Lung (tissue), 12 donors: ENCODE results near the gene DPH6. TPM values are rescaled to one million over a fixed set of nuclear protein-coding genes. Genes with fewer than 3 reads are reported as not detected.
"Not testable (repeated sequence)": the region's sequence is repeated elsewhere in the genome, so short reads cannot be mapped to it uniquely, and the experiment has no call there.

ENCODE experiments used
- ATAC-seq: fragments of 200-7000 bp; cut with Tn5 transposase; one replicate; pipeline ENCODE4 v1.9.1; 2020; ENCODE audit warnings: moderate number of reproducible peaks; ENCODE audit not compliant: insufficient read depth, low FRiP score
- DNase-seq, 3 donors: peaks; one replicate each; pipeline ENCODE4 v3.0.0-alpha.2; 2013 to 2017
- H3K27ac ChIP-seq, 2 donors: one replicate each; pipeline ENCODE4 v1.5.1; 2013; ENCODE audit warnings: mild to moderate bottlenecking in 2 of 2, moderate library complexity in 2 of 2, control low read depth in 1 of 2, inconsistent platforms in 1 of 2, low read depth in 1 of 2, low read length in 1 of 2
- H3K27me3 ChIP-seq, 3 donors: one replicate each; pipeline ENCODE4 v1.5.1; 2013; ENCODE audit warnings: low read length in 2 of 3; ENCODE audit not compliant: control insufficient read depth in 3 of 3, insufficient read depth in 3 of 3
- H3K36me3 ChIP-seq, 4 donors: one replicate each; pipeline ENCODE4 v1.5.1; 2013; ENCODE audit warnings: low read length in 4 of 4, mild to moderate bottlenecking in 1 of 4, moderate library complexity in 1 of 4; ENCODE audit not compliant: control insufficient read depth in 4 of 4, insufficient read depth in 4 of 4
- H3K4me1 ChIP-seq, 5 donors: one replicate each; pipeline ENCODE4 v1.5.1; 2013; ENCODE audit warnings: low read length in 5 of 5, mild to moderate bottlenecking in 2 of 5, moderate library complexity in 1 of 5; ENCODE audit not compliant: control insufficient read depth in 5 of 5, insufficient read depth in 5 of 5
- H3K4me3 ChIP-seq: one replicate; pipeline ENCODE4 v1.5.1; 2013; ENCODE audit warnings: mild to moderate bottlenecking, control low read depth, moderate library complexity
- H3K9ac ChIP-seq, 2 donors: one replicate each; pipeline ENCODE4 v1.5.1; 2013; ENCODE audit warnings: low read length in 2 of 2, control low read depth in 1 of 2; ENCODE audit not compliant: insufficient read depth in 1 of 2
- H3K9me3 ChIP-seq, 4 donors: one replicate each; pipeline ENCODE4 v1.5.1; 2013; ENCODE audit warnings: low read length in 3 of 4, mild to moderate bottlenecking in 1 of 4, moderate library complexity in 1 of 4; ENCODE audit not compliant: control insufficient read depth in 4 of 4, insufficient read depth in 3 of 4
- CTCF ChIP-seq: IDR thresholded peaks from 2 replicates; pipeline ENCODE4 v1.5.1; 2012; ENCODE audit warnings: mild to moderate bottlenecking; ENCODE audit errors: control extremely low read depth, extremely low read depth
- WGBS, 2 donors: extraction: QIAGEN DNeasy Blood & Tissue Kit; methylation state at CpG; one replicate each; pipeline ENCODE4 v1.1.7; 2013; 5-methylcytosine and 5-hydroxymethylcytosine counted together
- polyA plus RNA-seq, 2 donors: library from polyadenylated mRNA; stranded (reverse); fragments of 200-250 nt; gene quantifications; one replicate each; pipeline ENCODE4 v1.2.1, GENCODE V29; 2013
- total RNA-seq, 2 donors: library from RNA; depleted of rRNA in 1 of 2; stranded (reverse); fragments of >200 nt in 1 of 2; gene quantifications; one replicate each; pipeline ENCODE4 v1.2.1, GENCODE V29; 2014 to 2021
- donor health status: control.
- donor health status: control.
- donor health status: Bipolar disorder and iron deficiency.
- donor health status: healthy.
- donor health status: DM: yes; HTN: yes; CAD: no.

The DPH6 gene
- total and polyA plus RNA-seq, 4 donors, result 5.5 to 55.1 (median 14.8) TPM

DNA sequence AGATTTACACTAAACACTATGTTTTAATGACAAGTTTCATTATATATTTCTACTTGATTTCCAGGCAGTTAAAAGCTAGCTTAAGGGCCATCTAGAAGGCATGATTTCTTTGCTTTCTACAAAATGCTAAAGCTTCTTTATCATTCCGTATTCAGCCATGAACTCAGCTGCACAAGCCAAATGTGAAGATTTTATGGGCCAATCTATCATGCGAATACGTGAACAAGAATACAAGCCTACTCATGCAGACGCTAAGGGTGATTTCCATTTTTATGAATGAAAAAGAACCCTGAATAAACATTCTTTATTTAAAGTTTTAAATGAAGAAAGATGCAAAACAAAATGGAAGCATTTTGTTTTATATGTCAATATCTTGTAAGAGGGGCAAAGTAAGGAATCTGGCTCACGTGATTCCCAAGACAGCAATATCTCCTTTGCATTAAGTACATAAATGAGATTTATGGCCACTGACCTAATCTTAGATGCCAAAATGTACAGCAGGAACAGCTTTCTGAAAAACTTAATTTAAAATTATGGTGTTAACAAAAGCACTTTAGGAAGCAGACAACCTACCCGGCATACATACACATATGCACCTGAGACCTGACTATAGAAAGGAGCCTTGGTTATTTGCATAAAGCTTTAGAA, 215.8 kb downstream of the DPH6 start:
- 86 to 87% methylated on average over 6 of the region's 6 CpGs for WGBS, 2 donors

DNA sequence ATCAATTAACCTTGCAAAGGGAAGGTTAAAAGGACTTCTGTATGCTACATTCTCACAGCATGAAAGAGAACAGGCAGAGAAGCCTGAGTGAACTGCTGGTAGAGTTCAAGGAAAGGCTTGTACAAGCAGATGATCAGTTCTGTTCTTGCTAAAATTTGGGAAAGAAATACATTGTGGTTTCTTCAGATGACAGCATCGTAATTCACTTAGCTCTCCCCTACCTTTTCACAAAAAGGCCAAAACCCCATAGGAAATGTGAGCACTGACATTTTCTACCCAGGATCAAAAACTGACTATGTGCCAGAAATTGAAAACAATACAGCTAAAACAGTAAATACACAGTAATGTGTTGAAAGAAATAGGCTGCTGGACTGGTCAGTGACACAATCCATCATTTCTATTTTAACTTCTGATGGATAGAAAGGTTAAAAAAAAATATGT, 216.4 kb downstream of the DPH6 start:
- Histone ChIP-seq H3K27me3 (no peaks in the 10 kb centered on the region), H3K9me3 (no peaks in the 10 kb centered on the region), H3K27ac (no peak overlapping the region), H3K36me3 (no peaks in the 10 kb centered on the region), H3K4me3 (no peak overlapping the region), H3K4me1 (no peaks in the 10 kb centered on the region), H3K9ac (no peak overlapping the region)
- DNase-seq, result no peak
- no peak for TF ChIP-seq CTCF
- WGBS, 2 donors, result 52 to 76% methylated on average over 1 of the region's 1 CpG
- ATAC-seq, result no peak

More for the DNA sequence above, 215.8 kb downstream of the DPH6 start:
- Histone ChIP-seq H3K27ac (no peak overlapping the region), H3K27me3 (no peaks in the 10 kb centered on the region), H3K36me3 (no peaks in the 10 kb centered on the region), H3K4me3 (no peak overlapping the region), H3K9ac (no peak overlapping the region), H3K9me3 (no peaks in the 10 kb centered on the region), H3K4me1 (no peaks in the 10 kb centered on the region)
- DNase-seq (no peak), ATAC-seq (no peak)
- no peak for TF ChIP-seq CTCF

GRCh38 chr15:35328836-35329235, 217.1 kb downstream of the DPH6 start:
- WGBS, 2 donors, result 84 to 87% methylated on average over 4 of the region's 4 CpGs
- not testable (repeated sequence) for H3K27me3 ChIP-seq, H3K27ac ChIP-seq, H3K9me3 ChIP-seq, H3K36me3 ChIP-seq, H3K4me3 ChIP-seq, H3K9ac ChIP-seq, H3K4me1 ChIP-seq, ATAC-seq, DNase-seq

DNA sequence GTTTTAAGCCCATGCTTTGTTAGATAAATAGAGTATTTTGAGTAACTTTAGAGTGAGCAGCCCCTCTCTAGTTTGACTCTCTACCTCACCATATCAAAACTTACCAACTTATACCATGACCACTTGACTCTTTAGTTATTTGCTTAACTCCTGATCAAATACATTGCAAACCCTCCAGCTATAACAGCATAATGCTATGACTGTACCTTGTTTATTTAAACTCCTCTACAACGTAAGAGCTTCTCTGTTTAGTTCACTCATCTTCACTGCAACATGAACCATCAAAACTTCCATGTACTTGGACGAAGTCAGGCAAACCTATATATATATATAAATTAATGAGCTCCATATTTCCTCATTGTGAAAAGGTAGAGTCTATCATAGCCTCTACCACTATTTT, 218.2 kb downstream of the DPH6 start:
- ATAC-seq (no peak), DNase-seq (no peak)
- Histone ChIP-seq H3K27ac (no peak overlapping the region), H3K27me3 (no peaks in the 10 kb centered on the region), H3K9me3 (no peaks in the 10 kb centered on the region), H3K4me3 (no peak overlapping the region), H3K9ac (no peak overlapping the region), H3K36me3 (no peaks in the 10 kb centered on the region), H3K4me1 (no peaks in the 10 kb centered on the region)
- WGBS, 2 donors, result 70 to 82% methylated on average over 2 of the region's 2 CpGs
- TF ChIP-seq CTCF, result no peak
